ENCODE data around the gene IDI2. TPM values are rescaled to one million over a fixed set of nuclear protein-coding genes. Genes with fewer than 3 reads are reported as not detected.

IDI2 gene
- polyA plus RNA-seq, 2 of the 4 experiments (the other 2 are of a cell fraction): not detected

- ChIA-PET POLR2A (no interaction called here), CTCF (no interaction called here)
- no peak overlapping the region for H3K27ac ChIP-seq
- H3K9me3 ChIP-seq: peaks cover 35% of the 10 kb centered on the region
- no peak overlapping the region for H3K4me2 ChIP-seq
- DNase-seq (ENCODE audit: low read depth in 1 of 2, low spot score in 1 of 2): no peak
- H3K4me3 ChIP-seq: no peak overlapping the region
- WGBS (ENCODE audit: missing lambda C conversion rate): 90% methylated on average over 22 of the region's 22 CpGs
- peaks cover 10% of the 10 kb centered on the region for H3K4me1 ChIP-seq
- ATAC-seq: no peak
- TF ChIP-seq CBX2 (IDR thresholded peaks at IDR 0.05; ENCODE audit: borderline replicate concordance, low read depth): no peak
- TF ChIP-seq USF2 (IDR thresholded peaks at IDR 0.05): no peak
- TF ChIP-seq CHD2 (IDR thresholded peaks at IDR 0.05; ENCODE audit: low read length, partially characterized antibody): no peak
- TF ChIP-seq KDM1A (IDR thresholded peaks at IDR 0.05; ENCODE audit: low read depth): no peak
- TF ChIP-seq HOXA7 (CRISPR knock-in tag; IDR thresholded peaks at IDR 0.05): no peak
- 0 out of 4 replicates have a peak, but pooled peaks of 1 of the 2 experiments have one; percentile 32 for TF ChIP-seq CEBPB (IDR thresholded peaks at IDR 0.05)
- TF ChIP-seq RAD21 (conservative IDR thresholded peaks at IDR 0.05 in 1 of 2, IDR thresholded peaks at IDR 0.05 in 1 of 2): no peak
- no peak for TF ChIP-seq JUN (IDR thresholded peaks at IDR 0.05)
- TF ChIP-seq EP300 (IDR thresholded peaks at IDR 0.05): no peak
- FAIRE-seq: no peak
Measured at GRCh38 chr10:976316-976715, 49.3 kb downstream of the IDI2 start.

GRCh38 chr10:974785-975074 is 50.9 kb downstream of the IDI2 start:
- H3K9me3 ChIP-seq: peaks cover 19% of the 10 kb centered on the region
- no peak overlapping the region for H3K4me2 ChIP-seq
- CTCF ChIA-PET: interaction anchor here (1.0 kb wide), 1 partner anchor 109 kb away, joined by 3 read pairs; no protein-coding TSS in a partner anchor
- POLR2A ChIA-PET: no interaction called here
- WGBS (ENCODE audit: missing lambda C conversion rate): 88% methylated on average over 5 of the region's 5 CpGs
- no peak overlapping the region for H3K27ac ChIP-seq
- FAIRE-seq: no peak
- no peak overlapping the region for H3K4me3 ChIP-seq
- TF ChIP-seq ZSCAN20 (CRISPR knock-in tag; IDR thresholded peaks at IDR 0.05) (no peak), MAFK (IDR thresholded peaks at IDR 0.05; ENCODE audit: partially characterized antibody) (no peak), HDAC2 (IDR thresholded peaks at IDR 0.05) (no peak), PHF8 (IDR thresholded peaks at IDR 0.05; ENCODE audit: borderline replicate concordance, low read depth) (no peak), CTCF (IDR thresholded peaks at IDR 0.05) (no peak)
- peak in 1 of 2 experiments; percentile 39; a peak in 1 of 6 replicates for ATAC-seq
- no peak for DNase-seq (ENCODE audit: low read depth in 1 of 2, low spot score in 1 of 2)
- peaks cover 24% of the 10 kb centered on the region for H3K4me1 ChIP-seq

GRCh38 chr10:974038-974784 is 51.4 kb downstream of the IDI2 start:
- POLR2A ChIA-PET: no interaction called here

More at GRCh38 chr10:974038-974784, 51.4 kb downstream of the IDI2 start:
- H3K9me3 ChIP-seq: peaks cover 15% of the 10 kb centered on the region
- no peak overlapping the region for H3K4me3 ChIP-seq
- H3K4me2 ChIP-seq: peak overlapping the region; percentile 35; the same call in 1 of the 3 replicates
- TF ChIP-seq POLR2A (IDR thresholded peaks at IDR 0.05; ENCODE audit: low read length) (no peak), EP300 (IDR thresholded peaks at IDR 0.05) (no peak), E2F6 (IDR thresholded peaks at IDR 0.05; ENCODE audit: borderline replicate concordance, low read depth) (no peak), NFE2L2 (conservative IDR thresholded peaks at IDR 0.05; ENCODE audit: low read length) (no peak)
- 0 out of 6 replicates have a peak overlapping the region, but pooled peaks of 1 of the 2 experiments have one; percentile 14 for H3K27ac ChIP-seq
- WGBS (ENCODE audit: missing lambda C conversion rate): 76% methylated on average over 17 of the region's 20 CpGs
- CTCF ChIA-PET: interaction anchor here (0.9 to 1.8 kb wide), 3 partner anchors 9 to 110 kb away, joined by 3 to 5 read pairs (median 4); partner anchors contain the start of gene GTPBP4
- DNase-seq (ENCODE audit: low read depth in 1 of 2, low spot score in 1 of 2) (peak in 1 of 2 experiments; percentile 36), FAIRE-seq (no peak), ATAC-seq (peak; percentile 16 to 27; a peak in 1 of 6 replicates)
- peaks cover 24% of the 10 kb centered on the region for H3K4me1 ChIP-seq

All from A549 (cell line).